MCF 10A (cell line): Measurements from ENCODE around the gene NID2. TPM values are rescaled to one million over a fixed set of nuclear protein-coding genes. Genes with fewer than 3 reads are reported as not detected.

ENCODE experiments used
- BruUV-seq: library from RNA; stranded (reverse); fragments of 400-500 nt; replicated peaks from 2 replicates; lab custom pipeline; 2021; lab: Mats Ljungman, UMichigan
- CTCF ChIA-PET: fragments of 300-600 bp; sonication (Branson Sonifier 250); formaldehyde crosslinking; extraction: SDS; loops from one replicate; lab custom pipeline; 2021; ENCODE audit warnings: antibody characterized with exemption, inconsistent platforms; lab: Yijun Ruan, JAX
- POLR2A ChIA-PET: fragments of 300-600, 350-650 bp; sonication (Branson Sonifier 250); formaldehyde crosslinking; extraction: SDS; loops from one replicate; lab custom pipeline; 2020; ENCODE audit warnings: antibody characterized with exemption, inconsistent platforms; lab: Yijun Ruan, JAX
- DNase-seq: peaks from one replicate; pipeline ENCODE4 v3.0.0-alpha.2; 2018; ENCODE audit not compliant: unreplicated experiment
- H3K27ac Mint-ChIP-seq: one replicate; pipeline ENCODE4 v1.8.0; 2022; ENCODE audit warnings: mild to moderate bottlenecking, low read depth, mixed read lengths; ENCODE audit not compliant: unreplicated experiment
- H3K27me3 Mint-ChIP-seq: one replicate; pipeline ENCODE4 v1.8.0; 2022; ENCODE audit warnings: mixed read lengths; ENCODE audit not compliant: insufficient read depth, unreplicated experiment
- H3K36me3 Mint-ChIP-seq: one replicate; pipeline ENCODE4 v1.8.0; 2022; ENCODE audit warnings: mild to moderate bottlenecking, moderate library complexity, mixed read lengths; ENCODE audit not compliant: insufficient read depth, unreplicated experiment
- H3K4me1 Mint-ChIP-seq: one replicate; pipeline ENCODE4 v1.8.0; 2022; ENCODE audit warnings: mixed read lengths; ENCODE audit not compliant: insufficient read depth, unreplicated experiment
- H3K4me3 Mint-ChIP-seq: one replicate; pipeline ENCODE4 v1.8.0; 2022; ENCODE audit warnings: mild to moderate bottlenecking, moderate library complexity, mixed read lengths; ENCODE audit not compliant: unreplicated experiment
- H3K9me3 Mint-ChIP-seq: one replicate; pipeline ENCODE4 v1.8.0; 2022; ENCODE audit warnings: mixed read lengths; ENCODE audit not compliant: unreplicated experiment
- CTCF ChIP-seq: fragments of 200-600 bp; IDR thresholded peaks from one replicate; pipeline ENCODE4 v1.8.0; 2022; ENCODE audit warnings: antibody characterized with exemption, mild to moderate bottlenecking; ENCODE audit not compliant: unreplicated experiment
- intact Hi-C: fragments of 100-400 bp; cut with micrococcal nuclease; formaldehyde crosslinking; loops from 2 replicates; pipeline ENCODE4 v1.14.1; 2022
- total RNA-seq: library from RNA; stranded (reverse); gene quantifications from 2 replicates; pipeline ENCODE4 v1.2.3, GENCODE V29; 2022

NID2 gene
- total RNA-seq, 1 experiment from 2014 or later = not detected

- peaks cover 24% of the 10 kb centered on the region for H3K36me3 Mint-ChIP-seq
- no TSS peak for BruUV-seq
- ChIA-PET POLR2A (interaction anchor here (0.6 to 2.1 kb wide), 11 partner anchors 12 to 707 kb away, joined by 3 to 10 read pairs (median 3); no protein-coding TSS in a partner anchor), CTCF (interaction anchor here (1.1 to 1.5 kb wide), 2 partner anchors 28 to 141 kb away, joined by 3 to 5 read pairs; no protein-coding TSS in a partner anchor)
- H3K27ac Mint-ChIP-seq = peak overlapping the region; percentile 91
- no peaks in the 10 kb centered on the region for H3K9me3 Mint-ChIP-seq
- H3K4me1 Mint-ChIP-seq = peaks cover 28% of the 10 kb centered on the region
- H3K4me3 Mint-ChIP-seq = peak overlapping the region; percentile 85
- no peak for TF ChIP-seq CTCF
- H3K27me3 Mint-ChIP-seq = no peaks in the 10 kb centered on the region
- intact Hi-C loops = loop anchor here (10.0 kb wide), 1 partner anchor 484 kb away; no protein-coding TSS in a partner anchor
- DNase-seq = no peak
Observed at GRCh38 chr14:51990488-51990887, 78.4 kb downstream of the NID2 start.

- Mint-ChIP-seq H3K9me3 (no peaks in the 10 kb centered on the region), H3K4me1 (peaks cover 19% of the 10 kb centered on the region), H3K36me3 (peaks cover 17% of the 10 kb centered on the region), H3K4me3 (peak within 1 kb of the TSS; percentile 85), H3K27me3 (no peaks in the 10 kb centered on the region), H3K27ac (peak within 1 kb of the TSS; percentile 91)
- CTCF ChIA-PET = no interaction called here
- POLR2A ChIA-PET = interaction anchor here (0.6 to 2.1 kb wide), 11 partner anchors 11 to 561 kb away, joined by 3 to 10 read pairs (median 4); no protein-coding TSS in a partner anchor
- intact Hi-C loops = loop anchor here (10.0 kb wide), 1 partner anchor 485 kb away; no protein-coding TSS in a partner anchor
- no TSS peak for BruUV-seq
- no peak for TF ChIP-seq CTCF
- DNase-seq = peak; percentile 91
Observed at GRCh38 chr14:51989293-51990234, 79.3 kb downstream of the NID2 start, which contains the start of gene RTRAF. Gene RTRAF, plus strand, starts transcription at chr14:51989546. Its CDS starts 94 bp downstream, at chr14:51989640.

GRCh38 chr14:51988221-51988620, 80.6 kb downstream of the NID2 start:
- H3K36me3 Mint-ChIP-seq = peaks cover 15% of the 10 kb centered on the region
- no TSS peak for BruUV-seq
- no peaks in the 10 kb centered on the region for H3K9me3 Mint-ChIP-seq
- peaks cover 6% of the 10 kb centered on the region for H3K27me3 Mint-ChIP-seq
- H3K27ac Mint-ChIP-seq = peak overlapping the region; percentile 91
- no peak for TF ChIP-seq CTCF
- intact Hi-C loops = no loop called here
- ChIA-PET CTCF (interaction anchor here (1.3 kb wide), 1 partner anchor 10 kb away, joined by 6 read pairs; no protein-coding TSS in a partner anchor), POLR2A (interaction anchor here (0.7 kb wide), 1 partner anchor 487 kb away, joined by 3 read pairs; no protein-coding TSS in a partner anchor)
- H3K4me1 Mint-ChIP-seq = peaks cover 8% of the 10 kb centered on the region
- H3K4me3 Mint-ChIP-seq = peak overlapping the region; percentile 85
- no peak for DNase-seq
